NCI-H748 (cell line): ENCODE results near the gene PITPNC1.
"Not testable (repeated sequence)": the region's sequence is repeated elsewhere in the genome, so short reads cannot be mapped to it uniquely, and the experiment has no call there.

ENCODE experiments used
- DNase-seq: peaks from one replicate; lab custom pipeline; 2025; ENCODE audit not compliant: unreplicated experiment; lab: John Stamatoyannopoulos, UW

PITPNC1 gene

GRCh38 chr17:67369676-67370075 is 7.4 kb upstream of the PITPNC1 start:
- DNase-seq = no peak

- no peak for DNase-seq
Measured at GRCh38 chr17:67372751-67373150, 4.3 kb upstream of the PITPNC1 start.

GRCh38 chr17:67374329-67375053 is 2.6 kb upstream of the PITPNC1 start:
- DNase-seq = peak; percentile 84

- DNase-seq = no peak
Measured at GRCh38 chr17:67375054-67375427, 2.0 kb upstream of the PITPNC1 start.

DNA sequence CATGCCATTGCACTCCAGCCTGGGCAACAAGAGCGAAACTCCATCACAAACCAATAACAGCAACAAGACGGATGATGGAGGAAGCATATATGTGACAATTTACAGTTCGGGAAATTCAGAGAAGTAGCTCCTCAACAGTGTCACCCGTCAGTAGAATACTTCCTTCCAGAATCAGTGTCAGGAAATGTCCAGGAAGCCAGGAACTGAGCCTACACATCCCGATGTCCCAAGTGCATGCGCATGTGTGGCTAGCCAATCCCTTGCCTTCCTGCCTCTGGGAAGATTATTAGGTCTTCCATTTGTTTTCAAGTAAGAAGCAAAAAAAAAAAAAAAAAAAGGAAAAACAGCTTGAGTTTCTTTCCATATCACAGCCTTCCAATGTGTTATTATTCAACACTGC is 1.4 kb upstream of the PITPNC1 start:
- DNase-seq = no peak

GRCh38 chr17:67376415-67376736 is 705 bp upstream of the PITPNC1 start:
- no peak for DNase-seq

- peak; percentile 68 for DNase-seq
Measured at GRCh38 chr17:67377488-67378453, 690 bp downstream of the PITPNC1 start.

DNA sequence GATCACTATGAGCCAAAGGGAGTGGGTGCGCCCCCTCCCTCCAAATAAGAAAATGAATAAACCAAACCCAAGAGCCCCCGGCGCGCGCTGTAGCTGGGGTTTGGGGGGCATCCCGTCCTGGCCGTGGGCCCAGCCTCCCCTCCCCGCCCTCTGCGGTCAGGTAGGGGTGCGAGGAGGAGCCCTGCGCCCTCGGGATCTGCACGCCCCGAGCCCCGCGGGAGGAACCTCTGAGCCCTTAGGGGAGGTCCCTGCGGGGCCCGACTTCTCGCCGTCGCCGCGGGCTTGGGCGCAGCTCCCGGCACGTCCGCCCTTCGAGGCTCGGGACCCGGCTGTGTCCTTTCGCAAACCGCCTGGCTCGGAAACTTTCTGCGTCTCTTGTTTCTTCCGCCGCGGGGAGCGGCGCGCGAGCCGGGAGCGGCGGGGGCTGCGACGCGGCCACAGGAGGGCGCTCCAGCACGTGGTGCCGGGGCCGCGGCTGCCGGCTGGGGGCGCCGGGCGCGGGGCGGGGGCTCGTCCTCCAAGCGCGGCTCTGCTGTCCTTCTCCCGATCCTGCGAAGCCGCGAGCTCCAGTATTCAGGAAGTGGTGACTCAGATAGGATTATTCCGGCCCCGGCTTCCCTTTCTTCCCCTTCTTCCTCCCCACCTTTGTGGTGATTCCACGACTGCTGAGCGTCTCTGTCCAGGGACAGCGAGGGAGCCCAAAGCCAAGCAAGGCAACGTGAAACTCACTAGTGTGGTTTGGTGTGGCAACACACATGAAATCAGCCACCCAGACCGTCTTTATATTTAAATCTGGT is 1.6 kb downstream of the PITPNC1 start:
- peak; percentile 86 for DNase-seq

DNA sequence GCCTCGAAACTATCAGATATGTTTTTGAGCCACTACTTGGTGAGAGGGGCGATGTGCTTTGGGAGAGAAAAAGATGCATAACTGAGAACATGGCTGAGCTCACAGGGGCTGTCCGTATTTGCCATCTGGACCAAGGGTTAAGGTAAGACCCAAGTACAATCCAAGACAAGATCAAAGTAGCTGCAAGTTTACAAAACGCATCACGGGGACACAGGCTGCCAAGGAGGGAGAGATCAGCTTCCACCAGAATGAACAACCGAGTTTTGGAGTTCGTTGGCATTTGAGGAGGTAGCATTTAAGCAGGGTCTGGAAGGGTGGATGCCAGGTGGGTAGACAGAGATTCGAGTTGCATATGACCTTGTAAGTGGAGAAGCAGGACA is 2.2 kb downstream of the PITPNC1 start:
- DNase-seq = no peak

DNA sequence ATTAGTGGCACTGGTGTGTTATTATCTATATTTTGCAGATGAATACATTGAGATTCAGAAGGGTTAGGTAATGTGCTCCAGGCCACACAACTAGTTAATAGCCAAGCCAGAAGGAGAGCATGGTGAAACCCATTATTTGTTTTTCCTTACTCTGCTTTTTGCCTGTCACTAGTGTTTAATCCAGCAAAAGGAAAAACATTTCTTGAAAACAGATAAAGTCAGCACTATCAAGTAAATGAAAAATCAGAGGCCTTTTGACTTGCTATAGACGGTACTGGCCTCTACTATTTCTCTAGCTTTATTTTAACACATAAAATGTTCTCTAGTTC is 4.8 kb downstream of the PITPNC1 start:
- no peak for DNase-seq

- no peak for DNase-seq
Measured at GRCh38 chr17:67385122-67385988, 8.3 kb downstream of the PITPNC1 start.

DNA sequence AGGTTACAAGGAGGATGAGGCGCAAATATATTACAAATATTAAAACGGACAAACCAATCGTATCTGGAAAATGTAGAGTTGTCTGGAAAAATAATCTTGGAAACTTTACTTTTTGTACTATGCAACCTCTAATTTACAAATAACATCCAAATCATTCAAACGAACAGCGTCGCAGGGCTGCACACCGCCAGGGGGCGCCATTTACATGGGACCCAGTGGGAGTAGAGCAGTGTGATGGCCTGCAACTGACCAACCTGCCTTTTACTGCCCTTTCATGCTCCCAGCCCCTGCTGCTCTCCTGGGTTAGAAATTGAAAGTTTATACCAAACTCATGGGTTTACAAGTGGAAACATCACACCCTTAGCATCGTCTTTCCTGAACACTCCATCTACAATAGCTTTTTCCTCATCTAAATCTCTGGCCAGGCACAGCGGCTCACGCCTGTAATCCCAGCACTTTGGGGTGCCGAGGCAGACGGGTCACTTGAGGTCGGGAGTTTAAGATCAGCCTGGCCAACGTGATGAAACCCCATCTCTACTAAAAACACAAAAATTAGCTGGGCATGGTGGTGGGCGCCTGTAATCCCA is 10.0 kb downstream of the PITPNC1 start:
- DNase-seq = peak; percentile 51

DNA sequence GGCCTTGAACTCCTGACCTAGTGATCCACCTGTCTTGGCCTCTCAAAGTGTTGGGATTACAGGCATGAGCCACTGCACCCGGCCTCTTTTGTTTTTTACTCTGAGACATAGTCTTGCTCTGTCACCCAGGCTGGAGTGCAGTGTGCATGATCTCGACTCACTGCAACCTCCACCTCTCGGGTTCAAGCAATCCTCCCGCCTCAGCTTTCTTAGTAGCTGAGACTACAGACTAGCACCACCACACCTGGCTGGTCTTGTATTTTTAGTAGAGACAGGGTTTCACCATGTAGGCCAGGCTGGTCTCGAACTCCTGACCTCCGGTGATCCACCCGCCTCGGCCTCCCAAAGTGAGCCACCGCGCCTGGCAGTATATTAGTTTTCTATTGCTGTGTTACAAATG is 11.5 kb downstream of the PITPNC1 start:
- DNase-seq = not testable (repeated sequence)

DNA sequence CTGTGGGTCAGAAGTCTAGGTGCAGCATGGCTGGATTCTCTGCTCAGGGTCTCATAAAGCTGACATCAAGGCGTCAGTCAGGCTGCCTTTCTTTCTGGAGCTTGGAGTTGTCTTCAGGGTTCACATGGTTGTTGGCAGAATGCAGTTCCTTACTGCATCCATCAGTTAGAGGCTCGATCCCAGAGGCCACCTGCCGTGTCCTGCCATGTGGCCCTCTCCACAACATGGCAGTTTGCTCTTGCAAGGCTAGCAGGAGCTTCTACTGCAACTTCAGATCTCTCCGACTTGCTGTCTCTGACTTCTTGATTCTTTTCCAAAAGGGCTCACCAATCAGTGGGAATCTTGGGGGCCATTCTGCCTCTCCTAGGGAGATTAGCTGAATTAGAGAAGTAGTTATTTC is 11.9 kb downstream of the PITPNC1 start:
- no peak for DNase-seq

DNA sequence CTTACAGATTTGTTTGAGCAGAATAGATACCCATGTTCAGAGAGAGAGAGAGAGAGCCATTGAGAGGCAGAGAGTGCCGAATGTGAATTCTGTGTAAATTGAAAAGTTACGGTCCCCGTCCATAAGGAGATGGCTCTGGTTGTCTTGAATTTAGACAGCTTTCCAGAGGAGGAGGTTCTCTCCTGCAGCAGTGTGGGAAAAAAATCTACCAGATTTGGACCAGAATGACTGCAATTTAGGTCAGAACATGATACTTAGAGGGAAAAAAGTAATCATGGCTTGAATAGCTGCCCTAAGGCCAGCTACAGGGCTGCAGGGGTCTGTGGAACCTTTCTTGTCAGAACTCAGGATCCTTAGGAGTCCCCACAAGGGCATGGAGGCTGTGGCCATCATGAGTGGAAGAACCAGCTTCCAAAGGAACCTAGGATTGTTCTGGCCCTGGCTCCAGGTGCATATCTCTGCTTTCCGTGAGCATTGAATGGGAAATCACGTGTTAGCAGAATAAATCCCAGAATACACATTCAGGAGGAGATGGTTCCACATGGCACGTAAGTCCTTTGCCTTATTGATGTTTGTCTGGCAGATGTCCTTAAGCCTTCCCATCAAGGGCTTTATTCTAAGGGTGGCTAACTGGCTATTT is 13.0 kb downstream of the PITPNC1 start:
- no peak for DNase-seq

- peak; percentile 57 for DNase-seq
Measured at GRCh38 chr17:67390646-67391361, 13.7 kb downstream of the PITPNC1 start.

DNA sequence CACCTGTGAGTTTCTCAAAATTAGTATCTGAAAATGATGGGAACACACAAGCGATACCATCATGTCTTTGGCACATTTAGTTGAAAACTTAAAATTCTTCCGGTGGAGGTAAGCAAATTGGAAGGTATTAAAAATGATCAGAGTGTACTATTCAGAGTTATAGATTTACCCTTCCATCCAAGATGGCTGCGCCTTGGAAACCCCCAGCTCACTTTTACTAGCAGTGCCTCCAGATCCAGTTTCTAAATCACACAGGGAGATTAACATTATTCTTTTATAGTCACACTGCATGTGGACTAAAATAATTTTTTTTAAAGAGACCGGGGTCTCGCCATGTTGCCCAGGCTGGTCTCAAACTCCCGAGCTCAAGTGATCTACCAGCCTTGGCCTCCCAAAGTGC is 15.0 kb downstream of the PITPNC1 start:
- no peak for DNase-seq

DNA sequence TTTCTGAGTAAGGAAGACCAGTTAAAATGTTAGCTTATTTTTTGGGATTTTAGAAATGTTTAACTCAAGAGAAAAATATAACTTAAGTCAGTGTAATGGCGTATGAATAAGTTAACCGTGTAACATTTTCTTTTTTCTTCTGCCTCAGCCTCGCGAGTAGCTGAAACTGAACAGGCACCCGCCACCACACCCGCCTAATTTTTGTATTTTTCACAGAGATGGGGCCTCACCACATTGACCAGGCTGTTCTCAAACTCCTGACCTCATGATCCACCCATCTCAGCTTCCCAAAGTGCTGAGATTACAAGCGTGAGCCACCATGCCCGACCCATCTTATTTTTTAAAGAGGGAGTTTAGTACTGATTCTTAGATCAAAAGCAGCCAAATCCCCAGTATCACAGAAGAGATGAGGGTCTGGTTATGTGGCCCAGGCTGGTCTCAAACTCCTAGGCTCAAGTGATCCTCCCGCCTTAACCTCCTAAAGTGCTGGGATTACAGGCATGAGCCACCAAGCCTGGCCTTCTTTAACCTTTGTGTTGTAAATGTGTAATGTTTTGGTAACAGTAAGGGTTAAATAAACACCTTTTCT is 16.8 kb downstream of the PITPNC1 start:
- DNase-seq = no peak

GRCh38 chr17:67399676-67400075 is 22.6 kb downstream of the PITPNC1 start:
- DNase-seq = no peak
